Measurements from ENCODE around the gene SLC35F1.

- TF ChIP-seq CTCF (IDR thresholded peaks at IDR 0.05) (no peak), EP300 (IDR thresholded peaks at IDR 0.05) (no peak), POLR2A (IDR thresholded peaks at IDR 0.05) (no peak)
Measured at GRCh38 chr6:117932001-117932400, 24.9 kb downstream of the SLC35F1 start.

Measured in upper lobe of left lung (tissue), 4 donors.